ENCODE results near the gene RBFOX2. TPM values are rescaled to one million over a fixed set of nuclear protein-coding genes. Genes with fewer than 3 reads are reported as not detected.

RBFOX2 gene
- total and polyA plus RNA-seq, 2 of the 13 experiments (the other 11 are each of a cell fraction or from before 2014, with no cell fraction given) = 37.3 to 40.4 TPM

DNA sequence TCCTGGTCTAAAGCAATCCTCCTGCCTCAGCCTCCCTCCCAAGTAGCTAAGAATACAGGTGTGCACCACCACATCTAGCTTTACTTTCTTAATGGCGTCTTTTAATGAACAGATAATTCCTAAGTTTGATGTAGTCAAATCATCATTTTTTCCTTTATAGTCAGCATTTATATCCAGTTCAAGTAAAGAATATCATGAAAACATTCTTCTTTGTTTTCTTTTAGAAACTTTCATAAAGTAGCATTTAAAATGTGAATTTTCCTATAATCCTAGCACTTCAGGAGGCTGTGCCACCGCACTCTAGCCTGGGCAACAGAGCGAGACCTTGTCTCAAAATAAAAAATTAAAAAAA lies 61.6 kb downstream of the RBFOX2 start (continued):
- TF ChIP-seq HNRNPK (IDR thresholded peaks at IDR 0.05; ENCODE audit: low read depth, low read length, poor library complexity, severe bottlenecking) = no peak

DNA sequence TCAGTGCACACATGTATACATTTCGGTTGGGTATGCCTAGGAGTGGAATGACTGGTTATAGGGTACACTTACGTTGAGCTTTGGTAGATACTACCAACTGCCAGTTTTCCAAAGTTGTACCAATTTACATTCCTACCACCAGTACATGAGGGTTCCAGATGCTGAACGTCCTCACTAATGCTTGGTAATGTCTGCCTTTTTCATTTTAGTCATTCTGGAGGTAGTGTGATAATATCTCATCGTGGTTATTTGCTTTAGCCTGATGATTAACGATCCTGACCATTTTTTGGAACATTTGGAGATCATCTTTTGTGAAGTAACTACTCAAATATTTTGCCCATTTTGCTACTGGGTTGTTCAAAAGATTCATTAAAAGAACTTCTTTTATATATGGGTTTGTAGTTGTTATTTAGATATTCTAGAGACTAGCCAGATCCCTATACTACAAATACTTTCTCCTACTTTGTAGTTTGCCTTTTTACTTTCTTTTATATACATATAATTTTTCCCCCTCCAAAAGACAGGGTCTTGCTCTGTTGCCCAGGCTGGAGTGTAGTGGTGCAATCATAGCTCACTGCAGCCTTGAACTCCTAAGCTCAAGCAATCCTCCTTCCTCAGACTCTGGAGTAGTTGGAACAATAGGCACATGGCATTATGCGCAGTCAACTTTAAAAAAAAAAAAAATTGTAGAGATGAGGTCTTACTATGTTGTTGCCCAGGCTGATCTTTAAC lies 62.1 kb downstream of the RBFOX2 start:
- peaks cover 0 to 2% of the 10 kb centered on the region in 2 experiments; a peak in 2 of 5 replicates for H3K36me3 ChIP-seq (replicated peaks in 1 of 2; ENCODE audit: control insufficient read depth in 1 of 2, insufficient read depth in 2 of 2, low read length in 2 of 2)
- no peak overlapping the region for H3K4me2 ChIP-seq (ENCODE audit: low read depth, low read length)
- intact Hi-C loops (cut with micrococcal nuclease; ENCODE audit: unreplicated experiment) (no loop called here), in situ Hi-C loops (cut with HindIII; ENCODE audit: extremely low pct_ligation_motif_present, low pct_unique_long_range_greater_than_20kb) (no loop called here)
- H4K20me1 ChIP-seq (ENCODE audit: insufficient read depth, low read length) = peaks cover 3% of the 10 kb centered on the region; the same call in 1 of the 2 replicates
- TF ChIP-seq ZNF121 (CRISPR knock-in tag; IDR thresholded peaks at IDR 0.05) = peak; percentile 56; the same call in 1 of the 2 replicates
- no peak for TF ChIP-seq ZBTB21 (CRISPR knock-in tag; IDR thresholded peaks at IDR 0.05)
- TF ChIP-seq, protein P1, sequence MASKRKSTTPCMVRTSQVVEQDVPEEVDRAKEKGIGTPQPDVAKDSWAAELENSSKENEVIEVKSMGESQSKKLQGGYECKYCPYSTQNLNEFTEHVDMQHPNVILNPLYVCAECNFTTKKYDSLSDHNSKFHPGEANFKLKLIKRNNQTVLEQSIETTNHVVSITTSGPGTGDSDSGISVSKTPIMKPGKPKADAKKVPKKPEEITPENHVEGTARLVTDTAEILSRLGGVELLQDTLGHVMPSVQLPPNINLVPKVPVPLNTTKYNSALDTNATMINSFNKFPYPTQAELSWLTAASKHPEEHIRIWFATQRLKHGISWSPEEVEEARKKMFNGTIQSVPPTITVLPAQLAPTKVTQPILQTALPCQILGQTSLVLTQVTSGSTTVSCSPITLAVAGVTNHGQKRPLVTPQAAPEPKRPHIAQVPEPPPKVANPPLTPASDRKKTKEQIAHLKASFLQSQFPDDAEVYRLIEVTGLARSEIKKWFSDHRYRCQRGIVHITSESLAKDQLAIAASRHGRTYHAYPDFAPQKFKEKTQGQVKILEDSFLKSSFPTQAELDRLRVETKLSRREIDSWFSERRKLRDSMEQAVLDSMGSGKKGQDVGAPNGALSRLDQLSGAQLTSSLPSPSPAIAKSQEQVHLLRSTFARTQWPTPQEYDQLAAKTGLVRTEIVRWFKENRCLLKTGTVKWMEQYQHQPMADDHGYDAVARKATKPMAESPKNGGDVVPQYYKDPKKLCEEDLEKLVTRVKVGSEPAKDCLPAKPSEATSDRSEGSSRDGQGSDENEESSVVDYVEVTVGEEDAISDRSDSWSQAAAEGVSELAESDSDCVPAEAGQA (IDR thresholded peaks at IDR 0.05; ENCODE audit: low read depth) = no peak
- TF ChIP-seq, protein P1 (CRISPR knock-in tag; IDR thresholded peaks at IDR 0.05; ENCODE audit: borderline replicate concordance) = no peak
- BruUV-seq (replicated peaks) = no TSS peak
- no peaks in the 10 kb centered on the region for H3K9me3 ChIP-seq (ENCODE audit: low read length)
- no peak overlapping the region for H3K27ac ChIP-seq (ENCODE audit: extremely low read length, insufficient read depth, low read length)
- no peak for DNase-seq (ENCODE audit: low spot score)
- peaks cover 27% of the 10 kb centered on the region for H3K79me2 ChIP-seq (ENCODE audit: insufficient read depth, low read length)
- CTCF ChIA-PET (ENCODE audit: low intra/inter-chr PET ratio, low total read pairs) = no interaction called here
- POLR2A ChIA-PET = no interaction called here
- H2AFZ ChIP-seq (ENCODE audit: low read length) = no peak overlapping the region
- WGBS (ENCODE audit: low lambda C conversion rate) = 95% methylated on average over 6 of the region's 6 CpGs
- H3K27me3 ChIP-seq (ENCODE audit: control insufficient read depth in 1 of 2, insufficient read depth in 2 of 2, low read length in 2 of 2) = no peaks in the 10 kb centered on the region
- no peak for FAIRE-seq
- H3K4me3 ChIP-seq (replicated peaks in 1 of 3; ENCODE audit: insufficient read depth in 1 of 3, low read depth in 2 of 3, low read length in 3 of 3) = no peak overlapping the region
- peaks cover 19% of the 10 kb centered on the region for H3K4me1 ChIP-seq (ENCODE audit: insufficient read depth, low read length)
- no peak overlapping the region for H3K9ac ChIP-seq (ENCODE audit: insufficient read depth, low read depth, low read length)
- ATAC-seq = no peak
